Brain microvascular endothelial cell (primary cell): ENCODE measurements around the gene NNMT.

ENCODE experiments used
- DNase-seq: peaks from one replicate; pipeline ENCODE4 v3.0.0-alpha.2; 2020
- H3K27ac ChIP-seq: fragments of 250-450 bp; sonication (Bioruptor Pico); 2 replicates; pipeline ENCODE4 v1.5.1; 2020; ENCODE audit warnings: mild to moderate bottlenecking, moderate library complexity
- H3K27me3 ChIP-seq: fragments of 250-450 bp; sonication (Bioruptor Pico); replicated peaks from 2 replicates; pipeline ENCODE4 v1.5.1; 2020; ENCODE audit warnings: mild to moderate bottlenecking
- H3K36me3 ChIP-seq: fragments of 250-450 bp; sonication (Bioruptor Pico); replicated peaks from 2 replicates; pipeline ENCODE4 v1.5.1; 2020; ENCODE audit warnings: mild to moderate bottlenecking
- H3K4me3 ChIP-seq: 2 replicates; pipeline ENCODE4 v1.5.1; 2011; ENCODE audit warnings: low read depth, mild to moderate bottlenecking, control low read depth, low read length, moderate library complexity
- CTCF ChIP-seq: IDR thresholded peaks from 2 replicates; pipeline ENCODE4 v1.5.1; 2011; ENCODE audit warnings: low read depth, mild to moderate bottlenecking, moderate library complexity, low read length, control low read depth, inconsistent platforms; ENCODE audit errors: missing control alignments
- in situ Hi-C: cut with HindIII; loops from 2 replicates; pipeline ENCODE4 v1.10.0; 2017; ENCODE audit warnings: low sequenced_read_pairs, low pct_ligation_motif_present

NNMT gene

GRCh38 chr11:114359342-114359741 lies 63.1 kb downstream of the NNMT start:
- Histone ChIP-seq H3K27ac (peak overlapping the region; percentile 83), H3K4me3 (no peak overlapping the region), H3K36me3 (no peaks in the 10 kb centered on the region), H3K27me3 (no peaks in the 10 kb centered on the region)
- TF ChIP-seq CTCF, result no peak
- in situ Hi-C loops, result no loop called here
- no peak for DNase-seq

- Histone ChIP-seq H3K4me3 (no peak overlapping the region), H3K27ac (no peak overlapping the region), H3K27me3 (no peaks in the 10 kb centered on the region), H3K36me3 (no peaks in the 10 kb centered on the region)
- in situ Hi-C loops, result no loop called here
- TF ChIP-seq CTCF, result no peak
- no peak for DNase-seq
Observed at GRCh38 chr11:114362326-114362725, 66.1 kb downstream of the NNMT start.

- TF ChIP-seq CTCF, result no peak
- Histone ChIP-seq H3K36me3 (no peaks in the 10 kb centered on the region), H3K27ac (no peak overlapping the region), H3K4me3 (no peak overlapping the region), H3K27me3 (no peaks in the 10 kb centered on the region)
- no peak for DNase-seq
- in situ Hi-C loops, result no loop called here
Observed at GRCh38 chr11:114362958-114363357, 66.8 kb downstream of the NNMT start.
